ENCODE results near the gene SMIM28.
"Not testable (repeated sequence)": the region's sequence is repeated elsewhere in the genome, so short reads cannot be mapped to it uniquely, and the experiment has no call there.

SMIM28 gene

GRCh38 chr6:138377844-138378243, at the start of gene SMIM28:
TSS of gene SMIM28 (plus strand) at chr6:138377905. CDS start at chr6:138378073, 168 bp downstream.
- DNase-seq = no peak

GRCh38 chr6:138328210-138328609, 49.5 kb upstream of the SMIM28 start:
- DNase-seq = no peak

GRCh38 chr6:138330763-138331162, 46.9 kb upstream of the SMIM28 start:
- DNase-seq = no peak

GRCh38 chr6:138331444-138331843, 46.3 kb upstream of the SMIM28 start:
- no peak for DNase-seq

- DNase-seq = no peak
Observed at GRCh38 chr6:138331984-138332383, 45.7 kb upstream of the SMIM28 start.

- no peak for DNase-seq
Observed at GRCh38 chr6:138334000-138334399, 43.7 kb upstream of the SMIM28 start.

GRCh38 chr6:138334963-138335362, 42.7 kb upstream of the SMIM28 start:
- no peak for DNase-seq

GRCh38 chr6:138336221-138336620, 41.5 kb upstream of the SMIM28 start:
- no peak for DNase-seq

- DNase-seq = no peak
Observed at GRCh38 chr6:138337076-138337475, 40.6 kb upstream of the SMIM28 start.

- peak; percentile 52 to 70 for DNase-seq
Observed at GRCh38 chr6:138339024-138339423, 38.7 kb upstream of the SMIM28 start.

- DNase-seq = no peak
Observed at GRCh38 chr6:138341176-138341575, 36.5 kb upstream of the SMIM28 start.

GRCh38 chr6:138343112-138343511, 34.6 kb upstream of the SMIM28 start:
- DNase-seq = no peak

- peak; percentile 56 to 64 for DNase-seq
Observed at GRCh38 chr6:138345565-138346285, 32.0 kb upstream of the SMIM28 start.

- no peak for DNase-seq
Observed at GRCh38 chr6:138346302-138347195, 31.2 kb upstream of the SMIM28 start.

- DNase-seq = no peak
Observed at GRCh38 chr6:138347864-138348263, 29.8 kb upstream of the SMIM28 start.

- DNase-seq = no peak
Observed at GRCh38 chr6:138349891-138350290, 27.8 kb upstream of the SMIM28 start.

- no peak for DNase-seq
Observed at GRCh38 chr6:138357928-138358327, 19.8 kb upstream of the SMIM28 start.

- DNase-seq = not testable (repeated sequence)
Observed at GRCh38 chr6:138368684-138369083, 9.0 kb upstream of the SMIM28 start.

- no peak for DNase-seq
Observed at GRCh38 chr6:138370631-138371451, 6.9 kb upstream of the SMIM28 start.

GRCh38 chr6:138371452-138371711, 6.3 kb upstream of the SMIM28 start:
- DNase-seq = no peak

- no peak for DNase-seq
Observed at GRCh38 chr6:138371720-138372119, 6.0 kb upstream of the SMIM28 start.

- DNase-seq = no peak
Observed at GRCh38 chr6:138372711-138373463, 4.8 kb upstream of the SMIM28 start.

- no peak for DNase-seq
Observed at GRCh38 chr6:138374230-138374629, 3.5 kb upstream of the SMIM28 start.

Measured in NCI-H526 (cell line).